Ovary (tissue), 3 donors: ENCODE measurements around the gene PSMG3.

Experiments
- CTCF ChIP-seq, 3 donors: fragments of 450-650 bp in 2 of 3; fragments of 200-600 bp in 1 of 3; IDR thresholded peaks; one replicate each; pipeline versions ENCODE4 v1.5.1 to v1.8.0; 2016 to 2022; ENCODE audit warnings: antibody characterized with exemption in 3 of 3, mild to moderate bottlenecking in 1 of 3
- EP300 ChIP-seq: sonication (generic); formaldehyde crosslinking; IDR thresholded peaks from one replicate; pipeline ENCODE4 v1.6.1; 2017; ENCODE audit warnings: antibody characterized with exemption
- POLR2A ChIP-seq: fragments of 450-650 bp; IDR thresholded peaks from one replicate; pipeline ENCODE4 v1.6.1; 2017; ENCODE audit warnings: antibody characterized with exemption, mild to moderate bottlenecking, moderate library complexity
- donor health status: DM: no; HTN: no; CAD: no.

GRCh38 chr7:1575809-1576208, 6.0 kb upstream of the PSMG3 start:
- no peak for TF ChIP-seq CTCF (IDR thresholded peaks at IDR 0.05)
- no peak for TF ChIP-seq POLR2A
- TF ChIP-seq EP300: no peak
